GM06990 (cell line): ENCODE results near the gene ANAPC16.

Experiments used
- DNase-seq: peaks from one replicate; pipeline ENCODE4 v3.0.0-alpha.2; 2011; ENCODE audit not compliant: insufficient read length; ENCODE audit errors: extremely low read depth
- H3K27me3 ChIP-seq: replicated peaks from 2 replicates; pipeline ENCODE4 v1.6.0; 2011; ENCODE audit warnings: low read length; ENCODE audit not compliant: control insufficient read depth, insufficient read depth
- H3K36me3 ChIP-seq: 2 replicates; pipeline ENCODE4 v1.5.1; 2011; ENCODE audit warnings: low read length; ENCODE audit not compliant: control insufficient read depth, insufficient read depth
- H3K4me3 ChIP-seq: replicated peaks from 2 replicates; pipeline ENCODE4 v1.5.1; 2011; ENCODE audit warnings: low read depth, mild to moderate bottlenecking, control low read depth, low read length
- TF ChIP-seq, protein P1 (sequence below): IDR thresholded peaks from 2 replicates; pipeline ENCODE4 v1.5.1; 2011; ENCODE audit warnings: low read length, control low read depth, mild to moderate bottlenecking, inconsistent platforms; ENCODE audit not compliant: insufficient read depth, poor library complexity, severe bottlenecking

ANAPC16 gene

GRCh38 chr10:72173619-72174296 is 42.1 kb upstream of the ANAPC16 start:
- H3K4me3 ChIP-seq: no peak overlapping the region; the same call in 1 of the 2 replicates
- TF ChIP-seq, protein P1, sequence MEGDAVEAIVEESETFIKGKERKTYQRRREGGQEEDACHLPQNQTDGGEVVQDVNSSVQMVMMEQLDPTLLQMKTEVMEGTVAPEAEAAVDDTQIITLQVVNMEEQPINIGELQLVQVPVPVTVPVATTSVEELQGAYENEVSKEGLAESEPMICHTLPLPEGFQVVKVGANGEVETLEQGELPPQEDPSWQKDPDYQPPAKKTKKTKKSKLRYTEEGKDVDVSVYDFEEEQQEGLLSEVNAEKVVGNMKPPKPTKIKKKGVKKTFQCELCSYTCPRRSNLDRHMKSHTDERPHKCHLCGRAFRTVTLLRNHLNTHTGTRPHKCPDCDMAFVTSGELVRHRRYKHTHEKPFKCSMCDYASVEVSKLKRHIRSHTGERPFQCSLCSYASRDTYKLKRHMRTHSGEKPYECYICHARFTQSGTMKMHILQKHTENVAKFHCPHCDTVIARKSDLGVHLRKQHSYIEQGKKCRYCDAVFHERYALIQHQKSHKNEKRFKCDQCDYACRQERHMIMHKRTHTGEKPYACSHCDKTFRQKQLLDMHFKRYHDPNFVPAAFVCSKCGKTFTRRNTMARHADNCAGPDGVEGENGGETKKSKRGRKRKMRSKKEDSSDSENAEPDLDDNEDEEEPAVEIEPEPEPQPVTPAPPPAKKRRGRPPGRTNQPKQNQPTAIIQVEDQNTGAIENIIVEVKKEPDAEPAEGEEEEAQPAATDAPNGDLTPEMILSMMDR: no peak
- H3K27me3 ChIP-seq: no peaks in the 10 kb centered on the region
- DNase-seq: peak; percentile 72
- H3K36me3 ChIP-seq: no peaks in the 10 kb centered on the region; the same call in 1 of the 2 replicates

GRCh38 chr10:72174297-72174662 is 41.5 kb upstream of the ANAPC16 start:
- TF ChIP-seq, protein P1: no peak
- Histone ChIP-seq H3K36me3 (no peaks in the 10 kb centered on the region; the same call in 1 of the 2 replicates), H3K27me3 (no peaks in the 10 kb centered on the region), H3K4me3 (no peak overlapping the region)
- DNase-seq: no peak

- Histone ChIP-seq H3K36me3 (no peaks in the 10 kb centered on the region; the same call in 1 of the 2 replicates), H3K27me3 (no peaks in the 10 kb centered on the region), H3K4me3 (no peak overlapping the region)
- peak; percentile 50 for DNase-seq
- TF ChIP-seq, protein P1: no peak
Observed at GRCh38 chr10:72175149-72175548, 40.7 kb upstream of the ANAPC16 start.

GRCh38 chr10:72176701-72177100 is 39.1 kb upstream of the ANAPC16 start:
- no peaks in the 10 kb centered on the region for H3K27me3 ChIP-seq
- no peak for DNase-seq
- no peak overlapping the region for H3K4me3 ChIP-seq
- H3K36me3 ChIP-seq: peaks cover 1% of the 10 kb centered on the region
- TF ChIP-seq, protein P1: no peak

GRCh38 chr10:72177454-72177853 is 38.4 kb upstream of the ANAPC16 start:
- TF ChIP-seq, protein P1: no peak
- Histone ChIP-seq H3K36me3 (peaks cover 1% of the 10 kb centered on the region), H3K27me3 (no peaks in the 10 kb centered on the region), H3K4me3 (no peak overlapping the region)
- no peak for DNase-seq
